Skeletal muscle tissue (tissue), 4 donors: Measurements from ENCODE around the gene DCAF8. TPM values are rescaled to one million over a fixed set of nuclear protein-coding genes. Genes with fewer than 3 reads are reported as not detected.

Experiments
- H3K27ac ChIP-seq: one replicate; pipeline ENCODE4 v1.7.0; 2013; ENCODE audit warnings: mild to moderate bottlenecking, low read depth, low read length, inconsistent platforms
- H3K27me3 ChIP-seq, 3 donors: one replicate each; pipeline ENCODE4 v1.7.0; 2013; ENCODE audit warnings: low read length in 3 of 3; ENCODE audit not compliant: control insufficient read depth in 3 of 3, insufficient read depth in 3 of 3
- H3K36me3 ChIP-seq, 3 donors: one replicate each; pipeline ENCODE4 v1.7.0; 2013; ENCODE audit warnings: low read length in 3 of 3; ENCODE audit not compliant: control insufficient read depth in 3 of 3, insufficient read depth in 3 of 3
- H3K4me1 ChIP-seq, 3 donors: one replicate each; pipeline ENCODE4 v1.7.0; 2013; ENCODE audit warnings: low read length in 3 of 3, mild to moderate bottlenecking in 3 of 3; ENCODE audit not compliant: control insufficient read depth in 3 of 3, insufficient read depth in 3 of 3
- H3K4me3 ChIP-seq, 3 donors: one replicate each; pipeline ENCODE4 v1.7.0; 2013; ENCODE audit warnings: low read length in 3 of 3
- H3K9ac ChIP-seq, 3 donors: one replicate each; pipeline ENCODE4 v1.7.0; 2013; ENCODE audit warnings: low read length in 3 of 3, mild to moderate bottlenecking in 3 of 3, moderate library complexity in 2 of 3, low read depth in 1 of 3
- H3K9me3 ChIP-seq, 3 donors: one replicate each; pipeline ENCODE4 v1.7.0; 2013; ENCODE audit warnings: low read length in 3 of 3; ENCODE audit not compliant: control insufficient read depth in 3 of 3
- total RNA-seq: library from RNA; depleted of rRNA; stranded (reverse); fragments of >200 nt; gene quantifications from one replicate; pipeline ENCODE4 v1.2.3, GENCODE V29; 2014
- donor health status: Osteomylitis.

Gene DCAF8
- 63.2 TPM for total RNA-seq

- Histone ChIP-seq H3K27ac (peak within 1 kb of the TSS; percentile 100), H3K4me1 (peaks cover 23 to 51% (median 37%) of the 10 kb centered on the region in 3 donors), H3K9me3 (no peaks in the 10 kb centered on the region)
Measured at GRCh38 chr1:160261893-160262794, at the start of gene DCAF8. Gene DCAF8 (minus strand): TSS chr1:160262549. CDS start chr1:160244008, 18,541 bp downstream.

DNA sequence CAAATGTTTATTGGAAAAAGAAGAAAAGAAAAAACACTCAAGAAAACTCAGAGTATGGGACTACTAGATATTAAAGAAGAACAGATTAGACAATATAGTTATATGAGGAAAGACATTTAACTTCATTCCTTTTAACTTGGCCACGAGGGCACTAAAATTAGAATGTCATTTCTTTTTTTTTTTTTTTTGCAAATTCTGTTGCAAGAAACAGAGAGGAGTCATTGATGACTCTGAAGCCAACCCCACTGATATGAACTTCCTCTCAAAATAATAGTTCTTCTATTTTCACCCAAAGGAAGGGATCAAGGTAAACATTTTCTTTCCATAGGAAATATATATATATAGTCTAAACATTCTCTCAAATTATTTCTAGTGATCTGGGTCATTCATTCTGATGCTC lies 47.2 kb upstream of the DCAF8 start:
- no peak overlapping the region for H3K27ac ChIP-seq
- no peaks in the 10 kb centered on the region for H3K4me1 ChIP-seq
- H3K27me3 ChIP-seq = no peaks in the 10 kb centered on the region
- H3K9me3 ChIP-seq = no peaks in the 10 kb centered on the region
- peaks cover 69 to 86% (median 80%) of the 10 kb centered on the region in 3 donors for H3K36me3 ChIP-seq
- H3K4me3 ChIP-seq = no peak overlapping the region
- H3K9ac ChIP-seq = no peak overlapping the region

More at GRCh38 chr1:160261893-160262794, at the start of gene DCAF8:
- peak within 1 kb of the TSS; percentile 97 to 100 (median 99) for H3K4me3 ChIP-seq
- H3K27me3 ChIP-seq = no peaks in the 10 kb centered on the region
- peak within 1 kb of the TSS; percentile 100 for H3K9ac ChIP-seq
- H3K36me3 ChIP-seq = no peaks in the 10 kb centered on the region

- Histone ChIP-seq H3K36me3 (peaks cover 67 to 84% (median 76%) of the 10 kb centered on the region in 3 donors), H3K9ac (no peak overlapping the region), H3K27me3 (no peaks in the 10 kb centered on the region), H3K4me3 (no peak overlapping the region), H3K4me1 (no peaks in the 10 kb centered on the region), H3K9me3 (no peaks in the 10 kb centered on the region), H3K27ac (no peak overlapping the region)
Measured at GRCh38 chr1:160309185-160309557, 46.8 kb upstream of the DCAF8 start.

DNA sequence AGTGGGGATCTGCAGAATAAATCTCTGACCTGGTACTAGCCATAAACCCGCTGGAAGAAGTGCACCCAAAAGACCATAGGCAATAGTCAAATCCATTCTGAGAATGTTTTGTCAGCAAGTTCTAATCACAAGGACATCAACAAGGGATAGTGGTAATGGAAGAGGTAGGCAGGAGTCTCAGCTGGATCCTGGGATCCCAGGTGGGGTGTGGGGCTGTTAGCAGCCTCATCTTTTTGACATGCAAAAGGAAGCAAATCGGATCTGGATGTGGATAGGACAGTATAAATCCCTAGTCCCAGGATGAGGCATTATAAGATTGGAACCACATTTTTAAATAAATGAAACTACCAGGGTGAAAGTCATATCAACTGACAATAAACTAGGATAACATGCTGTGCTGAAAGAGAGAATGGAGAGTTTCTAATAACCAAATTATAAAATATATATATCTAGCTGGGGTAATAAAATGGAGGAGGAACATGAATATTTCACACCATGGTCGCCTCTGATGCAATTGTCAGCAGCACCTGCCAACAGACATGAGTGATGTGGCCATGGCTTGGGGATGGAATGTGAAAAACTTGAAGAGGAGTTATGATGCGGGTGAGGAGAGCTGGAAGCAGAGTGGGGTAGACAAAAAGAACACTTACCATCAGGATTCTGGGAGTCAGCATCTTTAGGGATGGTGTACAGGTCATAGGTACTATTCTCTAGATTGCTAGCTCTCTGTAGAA lies 46.3 kb upstream of the DCAF8 start:
- peaks cover 64 to 82% (median 74%) of the 10 kb centered on the region in 3 donors for H3K36me3 ChIP-seq
- H3K4me1 ChIP-seq = no peaks in the 10 kb centered on the region
- no peaks in the 10 kb centered on the region for H3K9me3 ChIP-seq
- H3K9ac ChIP-seq = no peak overlapping the region
- H3K27me3 ChIP-seq = no peaks in the 10 kb centered on the region
- H3K27ac ChIP-seq = no peak overlapping the region
- no peak overlapping the region for H3K4me3 ChIP-seq

- Histone ChIP-seq H3K9me3 (no peaks in the 10 kb centered on the region), H3K9ac (no peak overlapping the region), H3K27ac (no peak overlapping the region), H3K4me3 (no peak overlapping the region), H3K36me3 (peaks cover 57 to 81% (median 74%) of the 10 kb centered on the region in 3 donors), H3K4me1 (no peaks in the 10 kb centered on the region), H3K27me3 (no peaks in the 10 kb centered on the region)
Measured at GRCh38 chr1:160307118-160307791, 44.9 kb upstream of the DCAF8 start.

GRCh38 chr1:160300173-160300572 lies 37.8 kb upstream of the DCAF8 start:
- H3K9ac ChIP-seq = no peak overlapping the region
- no peak overlapping the region for H3K4me3 ChIP-seq
- H3K36me3 ChIP-seq = peaks cover 33 to 61% (median 52%) of the 10 kb centered on the region in 3 donors
- no peaks in the 10 kb centered on the region for H3K27me3 ChIP-seq
- no peaks in the 10 kb centered on the region for H3K9me3 ChIP-seq
- H3K4me1 ChIP-seq = no peaks in the 10 kb centered on the region
- no peak overlapping the region for H3K27ac ChIP-seq

GRCh38 chr1:160296036-160296435 lies 33.7 kb upstream of the DCAF8 start:
- Histone ChIP-seq H3K4me3 (no peak overlapping the region), H3K4me1 (peaks cover 0 to 2% (median 0%) of the 10 kb centered on the region in 3 donors), H3K36me3 (peaks cover 68 to 81% (median 79%) of the 10 kb centered on the region in 3 donors), H3K27ac (no peak overlapping the region), H3K27me3 (no peaks in the 10 kb centered on the region), H3K9me3 (no peaks in the 10 kb centered on the region), H3K9ac (no peak overlapping the region)

- no peak overlapping the region for H3K27ac ChIP-seq
- H3K9ac ChIP-seq = no peak overlapping the region
Measured at GRCh38 chr1:160293020-160293968, 30.9 kb upstream of the DCAF8 start.

More at GRCh38 chr1:160293020-160293968, 30.9 kb upstream of the DCAF8 start:
- Histone ChIP-seq H3K36me3 (peaks cover 76 to 88% (median 88%) of the 10 kb centered on the region in 3 donors), H3K27me3 (no peaks in the 10 kb centered on the region), H3K4me1 (peaks cover 0 to 2% (median 0%) of the 10 kb centered on the region in 3 donors), H3K9me3 (no peaks in the 10 kb centered on the region), H3K4me3 (no peak overlapping the region)
